ENCODE measurements around the gene MPZL2. TPM values are rescaled to one million over a fixed set of nuclear protein-coding genes. Genes with fewer than 3 reads are reported as not detected.

The MPZL2 gene
- polyA plus RNA-seq, 1 of the 3 experiments (the other 2 are of a cell fraction), result 6.2 TPM

DNA sequence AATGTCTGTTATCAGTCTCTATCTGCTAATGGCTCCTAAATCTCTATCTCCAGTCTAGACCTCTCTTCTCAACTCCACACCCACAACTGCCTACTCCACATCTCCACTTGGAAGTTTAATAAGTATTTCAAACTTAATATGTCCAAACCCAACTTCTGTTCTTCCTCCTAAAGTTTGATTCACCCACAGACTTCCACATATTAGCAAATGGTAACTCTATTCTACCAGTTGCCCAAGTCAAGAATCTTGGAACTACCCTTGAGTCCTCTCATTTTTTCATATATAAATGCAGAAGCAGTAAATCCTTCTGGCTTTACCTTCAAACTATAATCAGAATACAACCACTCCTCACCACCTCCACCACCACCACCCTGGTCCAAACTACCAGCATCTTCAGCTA is 32.6 kb downstream of the MPZL2 start (continued):
- TF ChIP-seq, protein P1, sequence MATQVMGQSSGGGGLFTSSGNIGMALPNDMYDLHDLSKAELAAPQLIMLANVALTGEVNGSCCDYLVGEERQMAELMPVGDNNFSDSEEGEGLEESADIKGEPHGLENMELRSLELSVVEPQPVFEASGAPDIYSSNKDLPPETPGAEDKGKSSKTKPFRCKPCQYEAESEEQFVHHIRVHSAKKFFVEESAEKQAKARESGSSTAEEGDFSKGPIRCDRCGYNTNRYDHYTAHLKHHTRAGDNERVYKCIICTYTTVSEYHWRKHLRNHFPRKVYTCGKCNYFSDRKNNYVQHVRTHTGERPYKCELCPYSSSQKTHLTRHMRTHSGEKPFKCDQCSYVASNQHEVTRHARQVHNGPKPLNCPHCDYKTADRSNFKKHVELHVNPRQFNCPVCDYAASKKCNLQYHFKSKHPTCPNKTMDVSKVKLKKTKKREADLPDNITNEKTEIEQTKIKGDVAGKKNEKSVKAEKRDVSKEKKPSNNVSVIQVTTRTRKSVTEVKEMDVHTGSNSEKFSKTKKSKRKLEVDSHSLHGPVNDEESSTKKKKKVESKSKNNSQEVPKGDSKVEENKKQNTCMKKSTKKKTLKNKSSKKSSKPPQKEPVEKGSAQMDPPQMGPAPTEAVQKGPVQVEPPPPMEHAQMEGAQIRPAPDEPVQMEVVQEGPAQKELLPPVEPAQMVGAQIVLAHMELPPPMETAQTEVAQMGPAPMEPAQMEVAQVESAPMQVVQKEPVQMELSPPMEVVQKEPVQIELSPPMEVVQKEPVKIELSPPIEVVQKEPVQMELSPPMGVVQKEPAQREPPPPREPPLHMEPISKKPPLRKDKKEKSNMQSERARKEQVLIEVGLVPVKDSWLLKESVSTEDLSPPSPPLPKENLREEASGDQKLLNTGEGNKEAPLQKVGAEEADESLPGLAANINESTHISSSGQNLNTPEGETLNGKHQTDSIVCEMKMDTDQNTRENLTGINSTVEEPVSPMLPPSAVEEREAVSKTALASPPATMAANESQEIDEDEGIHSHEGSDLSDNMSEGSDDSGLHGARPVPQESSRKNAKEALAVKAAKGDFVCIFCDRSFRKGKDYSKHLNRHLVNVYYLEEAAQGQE (IDR thresholded peaks at IDR 0.05; ENCODE audit: low read depth, low read length), result no peak
- TF ChIP-seq JUND (IDR thresholded peaks at IDR 0.05) (no peak), POLR2AphosphoS5 (IDR thresholded peaks at IDR 0.05; ENCODE audit: low read depth, low read length) (no peak), FOXJ3 (CRISPR knock-in tag; IDR thresholded peaks at IDR 0.05) (no peak), RXRA (IDR thresholded peaks at IDR 0.05; ENCODE audit: borderline replicate concordance, low read depth) (no peak), SMC3 (IDR thresholded peaks at IDR 0.05; ENCODE audit: low read depth, low read length) (no peak), RFX5 (IDR thresholded peaks at IDR 0.05; ENCODE audit: low read length) (no peak), TEAD4 (IDR thresholded peaks at IDR 0.05; ENCODE audit: borderline replicate concordance, insufficient read depth) (no peak), NRF1 (IDR thresholded peaks at IDR 0.05; ENCODE audit: low read depth, low read length) (no peak)
- TF ChIP-seq, protein P2, sequence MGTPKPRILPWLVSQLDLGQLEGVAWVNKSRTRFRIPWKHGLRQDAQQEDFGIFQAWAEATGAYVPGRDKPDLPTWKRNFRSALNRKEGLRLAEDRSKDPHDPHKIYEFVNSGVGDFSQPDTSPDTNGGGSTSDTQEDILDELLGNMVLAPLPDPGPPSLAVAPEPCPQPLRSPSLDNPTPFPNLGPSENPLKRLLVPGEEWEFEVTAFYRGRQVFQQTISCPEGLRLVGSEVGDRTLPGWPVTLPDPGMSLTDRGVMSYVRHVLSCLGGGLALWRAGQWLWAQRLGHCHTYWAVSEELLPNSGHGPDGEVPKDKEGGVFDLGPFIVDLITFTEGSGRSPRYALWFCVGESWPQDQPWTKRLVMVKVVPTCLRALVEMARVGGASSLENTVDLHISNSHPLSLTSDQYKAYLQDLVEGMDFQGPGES (IDR thresholded peaks at IDR 0.05; ENCODE audit: low read depth, low read length), result no peak

DNA sequence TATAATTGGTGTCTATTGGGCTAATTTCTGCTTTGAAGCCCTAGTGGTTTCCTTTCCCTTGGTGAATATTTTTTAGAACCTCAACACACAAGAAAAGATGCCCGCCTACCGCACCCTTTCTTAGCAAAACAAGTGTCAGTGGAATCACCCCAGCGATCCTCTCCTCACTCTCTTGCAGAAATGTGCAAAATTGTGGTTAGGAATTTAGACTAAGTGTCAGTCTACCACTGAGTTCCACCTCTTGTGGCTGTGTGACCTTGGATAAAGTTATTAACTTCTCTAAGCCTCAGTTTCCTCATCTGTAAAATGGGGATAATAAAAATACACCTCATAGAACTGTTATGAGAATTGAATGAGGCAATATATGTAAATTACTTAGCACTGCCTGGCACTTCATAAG is 34.0 kb downstream of the MPZL2 start:
- Histone ChIP-seq H2AFZ (ENCODE audit: low read depth) (no peak overlapping the region), H3K9me2 (no peaks in the 10 kb centered on the region), H4K20me1 (ENCODE audit: insufficient read depth) (no peaks in the 10 kb centered on the region), H3F3A (replicated peaks; ENCODE audit: insufficient read depth) (peaks cover 13% of the 10 kb centered on the region), H3K9me3 (no peaks in the 10 kb centered on the region), H3K36me3 (replicated peaks in 1 of 2; ENCODE audit: control insufficient read depth in 1 of 2, insufficient read depth in 2 of 2, low read length in 1 of 2) (no peaks in the 10 kb centered on the region), H3K27ac (ENCODE audit: low read depth in 2 of 2, low read length in 1 of 2) (0 out of 4 replicates have a peak overlapping the region, but pooled peaks of 1 of the 2 experiments have one; percentile 11), H3K79me2 (ENCODE audit: insufficient read depth) (no peaks in the 10 kb centered on the region), H3K4me3 (ENCODE audit: low read depth in 2 of 2, low read length in 1 of 2) (no peak overlapping the region), H3K9ac (no peak overlapping the region), H3K27me3 (ENCODE audit: insufficient read depth) (peaks cover 6% of the 10 kb centered on the region; the same call in 1 of the 2 replicates), H3K4me1 (ENCODE audit: control insufficient read depth in 1 of 2, insufficient read depth in 2 of 2, low read depth in 1 of 2, low read length in 1 of 2) (peaks cover 0 to 5% of the 10 kb centered on the region in 2 experiments; a peak in 1 of 4 replicates), H3K4me2 (peak overlapping the region; percentile 13; the same call in 1 of the 2 replicates)
- WGBS (ENCODE audit: low lambda C conversion rate), result 61% methylated on average over 3 of the region's 3 CpGs
- TF ChIP-seq, protein P2 (IDR thresholded peaks at IDR 0.05; ENCODE audit: low read depth, low read length), result no peak
- TF ChIP-seq JUND (IDR thresholded peaks at IDR 0.05) (no peak), NRF1 (IDR thresholded peaks at IDR 0.05; ENCODE audit: low read depth, low read length) (no peak)
- CTCF ChIA-PET, result interaction anchor here (0.6 to 1.0 kb wide), 3 partner anchors 27 to 372 kb away, joined by 3 to 4 read pairs (median 3); no protein-coding TSS in a partner anchor
- DNase-seq, result no peak
- POLR2A ChIA-PET, result no interaction called here

All from SK-N-SH (cell line).